ENCODE data around the gene SEMA3B. TPM values are rescaled to one million over a fixed set of nuclear protein-coding genes. Genes with fewer than 3 reads are reported as not detected.

SEMA3B gene
- polyA plus RNA-seq, 3 donors, result 0.56 TPM; not detected in 2

DNA sequence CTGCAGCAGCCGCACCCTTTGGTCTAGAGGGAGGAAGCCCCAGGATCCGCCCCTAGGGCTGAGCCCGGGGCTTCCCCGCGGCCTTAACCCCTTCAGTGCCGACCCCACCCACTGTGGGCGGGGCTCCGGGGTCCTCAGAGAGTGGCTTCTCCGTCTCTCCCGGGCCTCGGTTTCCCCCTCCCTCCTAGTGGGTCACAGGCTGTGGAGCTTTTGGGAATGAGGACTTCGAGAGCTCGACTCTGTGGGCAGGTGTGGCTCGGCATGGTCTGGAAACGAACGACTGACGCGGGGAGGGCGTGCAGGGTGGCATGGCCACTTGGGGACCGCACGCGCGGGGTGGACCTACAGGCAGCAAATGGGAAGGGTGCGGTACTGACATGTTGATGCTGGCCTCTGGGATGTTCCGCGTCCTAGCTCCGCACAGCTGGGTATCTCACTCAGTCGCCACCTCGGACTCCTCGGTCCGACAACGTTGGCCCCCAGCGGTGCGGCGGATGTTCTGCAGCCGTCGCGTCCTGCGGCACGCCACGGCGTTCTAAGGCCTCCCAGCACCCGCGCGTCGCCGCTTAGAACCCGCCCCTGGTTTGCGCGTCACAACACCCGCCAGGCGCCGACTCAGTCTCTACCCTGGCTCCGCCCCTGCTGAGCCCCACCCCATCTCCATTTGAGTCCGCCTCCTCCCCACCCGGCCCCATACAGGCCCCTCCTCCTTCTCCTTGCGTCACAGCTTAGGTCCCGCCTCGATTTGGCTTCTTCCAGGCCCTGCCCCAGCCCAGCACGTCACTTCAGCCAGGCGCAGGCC is 30.1 kb downstream of the SEMA3B start, which contains the start of the genes HYAL3 and NAA80:
Gene HYAL3, minus strand, starts transcription at position 570 of the 802 bp plus-strand sequence. CDS start 3,803 bp downstream, outside the sequence.
Gene NAA80, minus strand, starts transcription at position 570 of the 802 bp plus-strand sequence. CDS start 1,942 bp downstream, outside the sequence.
- WGBS (ENCODE audit: insufficient coverage), result 0% methylated on average over 50 of the region's 61 CpGs
- H3K4me3 ChIP-seq (replicated peaks in 1 of 3; ENCODE audit: low read depth in 2 of 3, low read length in 3 of 3), result peak within 1 kb of the TSS; percentile 40 to 94 (median 84)
- Mint-ChIP-seq H3K27ac (peak within 1 kb of the TSS; percentile 99), H3K4me1 (peaks cover 34% of the 10 kb centered on the region), H3K27me3 (ENCODE audit: low read depth in 3 of 3) (no peaks in the 10 kb centered on the region), H3K4me3 (peak within 1 kb of the TSS; percentile 90 to 95), H3K9me3 (no peaks in the 10 kb centered on the region), H3K36me3 (peaks cover 2 to 11% of the 10 kb centered on the region in 2 donors)
- H3K4me2 ChIP-seq (replicated peaks; ENCODE audit: extremely low read depth, low read length, poor library complexity, severe bottlenecking), result peak within 1 kb of the TSS; percentile 99
- H3K9me3 ChIP-seq (replicated peaks in 1 of 2; ENCODE audit: control insufficient read depth in 1 of 2, insufficient read depth in 1 of 2, low read length in 2 of 2), result no peaks in the 10 kb centered on the region
- H4K20me1 ChIP-seq (ENCODE audit: insufficient read depth, low read length), result no peaks in the 10 kb centered on the region
- H2AFZ ChIP-seq (ENCODE audit: insufficient read depth, low read depth, low read length, poor library complexity, severe bottlenecking), result peak within 1 kb of the TSS; percentile 81
- H3K27me3 ChIP-seq (ENCODE audit: control insufficient read depth in 2 of 2, insufficient read depth in 2 of 2, low read length in 2 of 2), result no peaks in the 10 kb centered on the region
- TF ChIP-seq, protein P1, sequence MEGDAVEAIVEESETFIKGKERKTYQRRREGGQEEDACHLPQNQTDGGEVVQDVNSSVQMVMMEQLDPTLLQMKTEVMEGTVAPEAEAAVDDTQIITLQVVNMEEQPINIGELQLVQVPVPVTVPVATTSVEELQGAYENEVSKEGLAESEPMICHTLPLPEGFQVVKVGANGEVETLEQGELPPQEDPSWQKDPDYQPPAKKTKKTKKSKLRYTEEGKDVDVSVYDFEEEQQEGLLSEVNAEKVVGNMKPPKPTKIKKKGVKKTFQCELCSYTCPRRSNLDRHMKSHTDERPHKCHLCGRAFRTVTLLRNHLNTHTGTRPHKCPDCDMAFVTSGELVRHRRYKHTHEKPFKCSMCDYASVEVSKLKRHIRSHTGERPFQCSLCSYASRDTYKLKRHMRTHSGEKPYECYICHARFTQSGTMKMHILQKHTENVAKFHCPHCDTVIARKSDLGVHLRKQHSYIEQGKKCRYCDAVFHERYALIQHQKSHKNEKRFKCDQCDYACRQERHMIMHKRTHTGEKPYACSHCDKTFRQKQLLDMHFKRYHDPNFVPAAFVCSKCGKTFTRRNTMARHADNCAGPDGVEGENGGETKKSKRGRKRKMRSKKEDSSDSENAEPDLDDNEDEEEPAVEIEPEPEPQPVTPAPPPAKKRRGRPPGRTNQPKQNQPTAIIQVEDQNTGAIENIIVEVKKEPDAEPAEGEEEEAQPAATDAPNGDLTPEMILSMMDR (IDR thresholded peaks at IDR 0.05), result peak; percentile 63
- intact Hi-C loops (cut with micrococcal nuclease), result loop anchor here (2.0 to 5.0 kb wide), 2 partner anchors 22 to 38 kb away; no protein-coding TSS in a partner anchor
- peaks cover 32 to 37% of the 10 kb centered on the region in 2 donors for H3K4me1 ChIP-seq (ENCODE audit: control insufficient read depth in 1 of 2, insufficient read depth in 2 of 2, low read length in 2 of 2)
- peak within 1 kb of the TSS; percentile 85 for H3K9ac ChIP-seq (ENCODE audit: insufficient read depth, low read length, poor library complexity, severe bottlenecking)
- peaks cover 39% of the 10 kb centered on the region for H3K79me2 ChIP-seq (ENCODE audit: insufficient read depth, low read length)
- H3K27ac ChIP-seq (ENCODE audit: low read depth in 1 of 2, low read length in 2 of 2), result peak within 1 kb of the TSS; percentile 99 to 100
- no peaks in the 10 kb centered on the region for H3K36me3 ChIP-seq (replicated peaks in 1 of 2; ENCODE audit: control insufficient read depth in 1 of 2, insufficient read depth in 2 of 2, low read length in 2 of 2)
- peak; percentile 98 to 100 (median 100) for DNase-seq

- no peak for DNase-seq
- Mint-ChIP-seq H3K27ac (peak overlapping the region; percentile 99), H3K4me1 (peaks cover 34% of the 10 kb centered on the region), H3K4me3 (peak overlapping the region; percentile 64 to 84), H3K27me3 (ENCODE audit: low read depth in 3 of 3) (no peaks in the 10 kb centered on the region), H3K9me3 (no peaks in the 10 kb centered on the region), H3K36me3 (peaks cover 2 to 11% of the 10 kb centered on the region in 2 donors)
- peak overlapping the region; percentile 77 for H3K4me2 ChIP-seq (replicated peaks; ENCODE audit: extremely low read depth, low read length, poor library complexity, severe bottlenecking)
- TF ChIP-seq, protein P1 (IDR thresholded peaks at IDR 0.05), result no peak
- peaks cover 32 to 37% of the 10 kb centered on the region in 2 donors for H3K4me1 ChIP-seq (ENCODE audit: control insufficient read depth in 1 of 2, insufficient read depth in 2 of 2, low read length in 2 of 2)
- peaks cover 39% of the 10 kb centered on the region for H3K79me2 ChIP-seq (ENCODE audit: insufficient read depth, low read length)
- no peaks in the 10 kb centered on the region for H4K20me1 ChIP-seq (ENCODE audit: insufficient read depth, low read length)
- peak overlapping the region; percentile 53 for H2AFZ ChIP-seq (ENCODE audit: insufficient read depth, low read depth, low read length, poor library complexity, severe bottlenecking)
- no peaks in the 10 kb centered on the region for H3K9me3 ChIP-seq (replicated peaks in 1 of 2; ENCODE audit: control insufficient read depth in 1 of 2, insufficient read depth in 1 of 2, low read length in 2 of 2)
- under 1% methylated on average over 12 of the region's 12 CpGs for WGBS (ENCODE audit: insufficient coverage)
- intact Hi-C loops (cut with micrococcal nuclease), result loop anchor here (2.0 to 5.0 kb wide), 2 partner anchors 21 to 38 kb away; no protein-coding TSS in a partner anchor
- no peaks in the 10 kb centered on the region for H3K27me3 ChIP-seq (ENCODE audit: control insufficient read depth in 2 of 2, insufficient read depth in 2 of 2, low read length in 2 of 2)
- peak overlapping the region; percentile 99 to 100 for H3K27ac ChIP-seq (ENCODE audit: low read depth in 1 of 2, low read length in 2 of 2)
- peak overlapping the region; percentile 40 to 94 (median 57) for H3K4me3 ChIP-seq (replicated peaks in 1 of 3; ENCODE audit: low read depth in 2 of 3, low read length in 3 of 3)
- H3K36me3 ChIP-seq (replicated peaks in 1 of 2; ENCODE audit: control insufficient read depth in 1 of 2, insufficient read depth in 2 of 2, low read length in 2 of 2), result no peaks in the 10 kb centered on the region
- peak overlapping the region; percentile 85 for H3K9ac ChIP-seq (ENCODE audit: insufficient read depth, low read length, poor library complexity, severe bottlenecking)
Measured at GRCh38 chr3:50299638-50299928, 30.6 kb downstream of the SEMA3B start.

Data from CD14-positive monocyte (primary cell).